Endothelial cell of umbilical vein (primary cell): Measurements from ENCODE around the gene HACE1. TPM values are rescaled to one million over a fixed set of nuclear protein-coding genes. Genes with fewer than 3 reads are reported as not detected.

ENCODE experiments used
- BruUV-seq: library from RNA; stranded (reverse); fragments of 400-500 nt; replicated peaks from 2 replicates; lab custom pipeline; 2021; lab: Mats Ljungman, UMichigan
- CTCF ChIA-PET: fragments of 300-600, 350-600 bp; sonication (Branson Sonifier 250); formaldehyde crosslinking; loops from one replicate; lab custom pipeline; 2021; ENCODE audit warnings: antibody characterized with exemption, inconsistent platforms; lab: Charles Lee
- POLR2A ChIA-PET: fragments of 300-600, 350-600 bp; sonication (Branson Sonifier 250); formaldehyde crosslinking; loops from one replicate; lab custom pipeline; 2021; ENCODE audit warnings: antibody characterized with exemption, inconsistent platforms; lab: Charles Lee
- DNase-seq: peaks from one replicate; pipeline ENCODE4 v3.0.0-alpha.2; 2011; ENCODE audit warnings: low read depth, low spot score
- FAIRE-seq: peaks from 2 replicates; lab custom pipeline; 2011; peaks lifted over from hg19 to GRCh38; lab: Jason Lieb, UNC
- H2AFZ ChIP-seq: 2 replicates; pipeline ENCODE4 v1.6.0; 2012; ENCODE audit warnings: low read depth, low read length, control low read depth, inconsistent platforms
- H3K27ac ChIP-seq: 2 replicates; pipeline ENCODE4 v1.5.1; 2011; ENCODE audit warnings: low read depth, mild to moderate bottlenecking, control low read depth, low read length, moderate library complexity; ENCODE audit not compliant: insufficient read depth
- H3K27me3 ChIP-seq, 2 experiments: 2 replicates each; pipeline versions ENCODE4 v1.6.0 to v1.6.1; 2011; ENCODE audit warnings: low read length in 2 of 2, mixed read lengths in 1 of 2; ENCODE audit not compliant: control insufficient read depth in 2 of 2, insufficient read depth in 2 of 2
- H3K36me3 ChIP-seq, 2 experiments: 2 replicates in 1 of 2; 3 replicates in 1 of 2; pipeline ENCODE4 v1.5.1; 2011; ENCODE audit warnings: low read length in 2 of 2, mild to moderate bottlenecking in 1 of 2, moderate library complexity in 1 of 2; ENCODE audit not compliant: control insufficient read depth in 2 of 2, insufficient read depth in 2 of 2; ENCODE audit errors: extremely low read depth in 1 of 2
- H3K4me1 ChIP-seq: 3 replicates; pipeline ENCODE4 v1.5.1; 2011; ENCODE audit warnings: mild to moderate bottlenecking, low read length; ENCODE audit not compliant: control insufficient read depth, insufficient read depth; ENCODE audit errors: extremely low read depth
- H3K4me2 ChIP-seq: 2 replicates; pipeline ENCODE4 v1.6.1; 2011; ENCODE audit warnings: low read length, control low read depth, mixed read lengths; ENCODE audit not compliant: insufficient read depth
- H3K4me3 ChIP-seq, 3 experiments: fragments of 200-600 bp in 1 of 3; sonication (generic), shearing (Covaris generic) in 1 of 3; replicated peaks in 1 of 3; 2 replicates each; pipeline ENCODE4 v1.5.1; 2011 to 2016; ENCODE audit warnings: control low read depth in 3 of 3, low read length in 3 of 3, mild to moderate bottlenecking in 2 of 3, inconsistent platforms in 1 of 3, low read depth in 1 of 3, moderate library complexity in 1 of 3; ENCODE audit not compliant: insufficient read depth in 1 of 3
- H3K79me2 ChIP-seq: 2 replicates; pipeline ENCODE4 v1.6.0; 2012; ENCODE audit warnings: low read length, inconsistent platforms; ENCODE audit not compliant: control insufficient read depth, insufficient read depth
- H3K9ac ChIP-seq: replicated peaks from 2 replicates; pipeline ENCODE3; 2011; ENCODE audit warnings: low read length, control low read depth; ENCODE audit not compliant: insufficient read depth; ENCODE audit errors: extremely low read depth
- H3K9me1 ChIP-seq: replicated peaks from 3 replicates; pipeline ENCODE4 v1.6.0; 2011; ENCODE audit warnings: mild to moderate bottlenecking, low read length; ENCODE audit not compliant: control insufficient read depth, insufficient read depth; ENCODE audit errors: extremely low read depth
- H3K9me3 ChIP-seq: replicated peaks from 2 replicates; pipeline ENCODE4 v1.5.1; 2012; ENCODE audit warnings: low read length, inconsistent platforms; ENCODE audit not compliant: control insufficient read depth, insufficient read depth
- H4K20me1 ChIP-seq: replicated peaks from 2 replicates; pipeline ENCODE3; 2011; ENCODE audit warnings: mild to moderate bottlenecking, low read length; ENCODE audit not compliant: control insufficient read depth, insufficient read depth; ENCODE audit errors: extremely low read depth
- CTCF ChIP-seq, 2 donors: IDR thresholded peaks; 1 replicate in 1 of 2; 2 replicates in 1 of 2; pipeline ENCODE4 v1.5.1; 2011; ENCODE audit warnings: low read length in 2 of 2, mild to moderate bottlenecking in 2 of 2, moderate library complexity in 2 of 2, control low read depth in 1 of 2, inconsistent platforms in 1 of 2, low read depth in 1 of 2; ENCODE audit not compliant: insufficient read depth in 1 of 2; ENCODE audit errors: extremely low read depth in 1 of 2
- EZH2 ChIP-seq: IDR thresholded peaks from 2 replicates; pipeline ENCODE4 v1.6.1; 2012; ENCODE audit warnings: borderline replicate concordance, low read depth, mild to moderate bottlenecking, moderate library complexity, low read length, inconsistent platforms; ENCODE audit not compliant: severe bottlenecking
- FOS ChIP-seq: IDR thresholded peaks from 2 replicates; pipeline ENCODE4 v1.6.1; 2011; ENCODE audit warnings: mild to moderate bottlenecking, low read length, moderate library complexity, borderline replicate concordance; ENCODE audit not compliant: insufficient read depth
- GATA2 ChIP-seq: IDR thresholded peaks from 2 replicates; pipeline ENCODE4 v1.7.0; 2011; ENCODE audit warnings: low read depth, mild to moderate bottlenecking, moderate library complexity, mixed read lengths, low read length; ENCODE audit not compliant: insufficient read length, insufficient read depth
- JUN ChIP-seq: IDR thresholded peaks from 2 replicates; pipeline ENCODE4 v1.6.1; 2011; ENCODE audit warnings: borderline replicate concordance, low read depth; ENCODE audit not compliant: insufficient read length, insufficient read depth
- MAX ChIP-seq: IDR thresholded peaks from 2 replicates; pipeline ENCODE4 v1.6.1; 2011; ENCODE audit not compliant: insufficient read depth, insufficient read length
- MYC ChIP-seq: IDR thresholded peaks from one replicate; pipeline ENCODE4 v1.6.1; 2011; ENCODE audit warnings: mild to moderate bottlenecking, low read depth, low read length
- POLR2A ChIP-seq: IDR thresholded peaks from 2 replicates; pipeline ENCODE4 v1.6.1; 2012; ENCODE audit warnings: low read depth, mild to moderate bottlenecking, control low read depth, low read length
- POLR2AphosphoS5 ChIP-seq: IDR thresholded peaks from 2 replicates; pipeline ENCODE4 v1.6.1; 2012; ENCODE audit warnings: low read depth, mild to moderate bottlenecking, control low read depth, low read length, moderate library complexity; ENCODE audit not compliant: insufficient read depth
- dilution Hi-C: fragments of 300-500 bp; cut with MboI; formaldehyde crosslinking; loops from one replicate; pipeline ENCODE4 v1.15.0; 2019; ENCODE audit warnings: low sequenced_read_pairs; ENCODE audit not compliant: extremely low pct_ligation_motif_present
- intact Hi-C: fragments of 100-400 bp; cut with micrococcal nuclease; formaldehyde crosslinking; loops from one replicate; pipeline ENCODE4 v1.10.0; 2022
- polyA plus RNA-seq, 4 experiments: library from polyadenylated mRNA; depleted of rRNA in 3 of 4; stranded (reverse) in 3 of 4; unstranded in 1 of 4; fragments of >200 nt; gene quantifications; 2 replicates each; pipeline versions ENCODE4 v1.2.1 to v1.2.3, GENCODE V29; 2011 to 2012; ENCODE audit warnings: missing spikeins in 1 of 4
- total RNA-seq: library from RNA; stranded (reverse); gene quantifications from 2 replicates; pipeline ENCODE4 v1.2.3, GENCODE V29; 2021

The HACE1 gene
- total and polyA plus RNA-seq, 2 donors (not counting 3 experiments of a cell fraction or from before 2014, with no cell fraction given), result 4.9 to 14.8 TPM

GRCh38 chr6:104713982-104714381, 145.7 kb downstream of the HACE1 start:
- Histone ChIP-seq H3K9ac (no peak overlapping the region), H2AFZ (no peak overlapping the region), H3K79me2 (no peaks in the 10 kb centered on the region), H3K27ac (no peak overlapping the region), H3K27me3 (no peaks in the 10 kb centered on the region), H3K36me3 (no peaks in the 10 kb centered on the region), H4K20me1 (no peaks in the 10 kb centered on the region), H3K9me3 (no peaks in the 10 kb centered on the region), H3K4me2 (no peak overlapping the region), H3K4me3 (no peak overlapping the region), H3K9me1 (no peaks in the 10 kb centered on the region), H3K4me1 (peaks cover 10% of the 10 kb centered on the region)
- ChIA-PET POLR2A (no interaction called here), CTCF (interaction anchor here (1.6 to 1.9 kb wide), 2 partner anchors 19 to 27 kb away, joined by 3 to 5 read pairs; no protein-coding TSS in a partner anchor)
- no peak for FAIRE-seq
- no peak for DNase-seq
- BruUV-seq, result no TSS peak
- dilution Hi-C loops (no loop called here), intact Hi-C loops (no loop called here)
- no peak for TF ChIP-seq FOS
- no peak for TF ChIP-seq MAX
- TF ChIP-seq EZH2, result no peak
- no peak for TF ChIP-seq CTCF (IDR thresholded peaks at IDR 0.05; ENCODE audit: extremely low read depth in 1 of 2, insufficient read depth in 1 of 2, low read depth in 1 of 2, low read length in 2 of 2)
- no peak for TF ChIP-seq GATA2
- no peak for TF ChIP-seq POLR2A
- no peak for TF ChIP-seq POLR2AphosphoS5
- no peak for TF ChIP-seq MYC
- TF ChIP-seq JUN, result no peak
